OCI-LY1 (cell line): Measurements from ENCODE around the gene CALCOCO1.

ENCODE experiments used
- H2AFZ ChIP-seq: fragments of 200-600 bp; sonication (generic), shearing (Covaris generic); 2 replicates; pipeline ENCODE4 v1.6.0; 2014; ENCODE audit warnings: antibody characterized with exemption, mild to moderate bottlenecking, low read length
- H3F3A ChIP-seq: fragments of 200-600 bp; sonication (generic), shearing (Covaris generic); 2 replicates; pipeline ENCODE4 v1.6.0; 2014; ENCODE audit warnings: mild to moderate bottlenecking, antibody characterized with exemption, low read length, moderate library complexity; ENCODE audit not compliant: insufficient read depth
- H3K27ac ChIP-seq: fragments of 200-600 bp; sonication (generic); 2 replicates; pipeline ENCODE4 v1.5.1; 2014; ENCODE audit warnings: low read length, mixed run types, mild to moderate bottlenecking, low read depth; ENCODE audit not compliant: poor library complexity, severe bottlenecking
- H3K27me3 ChIP-seq: fragments of 200-600 bp; sonication (generic); 2 replicates; pipeline ENCODE4 v1.6.0; 2014; ENCODE audit warnings: antibody characterized with exemption, mild to moderate bottlenecking, low read length, moderate library complexity; ENCODE audit not compliant: insufficient read depth
- H3K36me3 ChIP-seq: fragments of 200-600 bp; sonication (generic); 2 replicates; pipeline ENCODE4 v1.6.1; 2014; ENCODE audit warnings: mild to moderate bottlenecking, antibody characterized with exemption, low read length, moderate library complexity, mixed read lengths; ENCODE audit not compliant: insufficient read depth
- H3K4me1 ChIP-seq: fragments of 200-600 bp; sonication (generic); 2 replicates; pipeline ENCODE4 v1.5.1; 2014; ENCODE audit warnings: mild to moderate bottlenecking, low read length, moderate library complexity; ENCODE audit not compliant: insufficient read depth, severe bottlenecking
- H3K4me2 ChIP-seq: fragments of 200-600 bp; sonication (generic), shearing (Covaris generic); 2 replicates; pipeline ENCODE4 v1.6.1; 2014; ENCODE audit warnings: low read length
- H3K4me3 ChIP-seq: fragments of 200-600 bp; sonication (generic); 2 replicates; pipeline ENCODE4 v1.5.1; 2014; ENCODE audit warnings: low read length, low read depth, mild to moderate bottlenecking, mixed read lengths; ENCODE audit not compliant: poor library complexity, severe bottlenecking
- H3K79me2 ChIP-seq: fragments of 200-600 bp; shearing (Covaris generic); 2 replicates; pipeline ENCODE4 v1.6.1; 2016; ENCODE audit warnings: mixed run types, low read length, mixed read lengths; ENCODE audit not compliant: insufficient read depth
- H3K9ac ChIP-seq: fragments of 200-600 bp; sonication (generic), shearing (Covaris generic); 2 replicates; pipeline ENCODE4 v1.6.1; 2014; ENCODE audit warnings: mild to moderate bottlenecking, low read length, mixed read lengths
- H3K9me2 ChIP-seq: fragments of 200-600 bp; sonication (generic), shearing (Covaris generic); 2 replicates; pipeline ENCODE4 v1.6.1; 2014; ENCODE audit warnings: low read depth, mild to moderate bottlenecking, low read length, mixed read lengths
- H3K9me3 ChIP-seq: fragments of 200-600 bp; shearing (Covaris generic); 2 replicates; pipeline ENCODE4 v1.6.1; 2014; ENCODE audit warnings: low read length, mixed read lengths
- H4K20me1 ChIP-seq: fragments of 200-600 bp; sonication (generic), shearing (Covaris generic); 2 replicates; pipeline ENCODE4 v1.6.0; 2016; ENCODE audit warnings: mild to moderate bottlenecking, low read length; ENCODE audit not compliant: insufficient read depth
- CTCF ChIP-seq: fragments of 200-600 bp; sonication (generic), shearing (Covaris generic); IDR thresholded peaks from 2 replicates; pipeline ENCODE4 v1.5.1; 2017; ENCODE audit warnings: mild to moderate bottlenecking, antibody characterized with exemption, low read length, moderate library complexity, mixed read lengths
- EZH2 ChIP-seq: fragments of 200-600 bp; sonication (generic), shearing (Covaris generic); IDR thresholded peaks from 2 replicates; pipeline ENCODE4 v1.8.0; 2017; ENCODE audit warnings: borderline replicate concordance, mixed run types, mild to moderate bottlenecking, antibody characterized with exemption, low read length, moderate library complexity, mixed read lengths

CALCOCO1 gene

GRCh38 chr12:53677016-53677799 is 50.0 kb downstream of the CALCOCO1 start:
- Histone ChIP-seq H3K9me3 (no peaks in the 10 kb centered on the region), H2AFZ (peak overlapping the region; percentile 69), H3K4me2 (peak overlapping the region; percentile 90), H3K9me2 (no peaks in the 10 kb centered on the region), H3F3A (no peaks in the 10 kb centered on the region), H3K27me3 (no peaks in the 10 kb centered on the region), H3K27ac (no peak overlapping the region), H3K4me1 (peaks cover 27% of the 10 kb centered on the region), H3K4me3 (peak overlapping the region; percentile 75), H3K9ac (peak overlapping the region; percentile 65), H4K20me1 (no peaks in the 10 kb centered on the region), H3K36me3 (peaks cover 25% of the 10 kb centered on the region), H3K79me2 (peaks cover 19% of the 10 kb centered on the region)
- TF ChIP-seq CTCF, result no peak
- TF ChIP-seq EZH2, result no peak

- Histone ChIP-seq H3K27ac (no peak overlapping the region), H3K4me3 (peak overlapping the region; percentile 75), H2AFZ (peak overlapping the region; percentile 56), H3K9me3 (no peaks in the 10 kb centered on the region), H3K79me2 (peaks cover 19% of the 10 kb centered on the region), H3K9ac (peak overlapping the region; percentile 65), H3K9me2 (no peaks in the 10 kb centered on the region), H4K20me1 (no peaks in the 10 kb centered on the region), H3K4me1 (peaks cover 27% of the 10 kb centered on the region), H3K36me3 (peaks cover 30% of the 10 kb centered on the region), H3K4me2 (peak overlapping the region; percentile 90), H3F3A (no peaks in the 10 kb centered on the region), H3K27me3 (no peaks in the 10 kb centered on the region)
- TF ChIP-seq CTCF (no peak), EZH2 (no peak)
Observed at GRCh38 chr12:53676656-53677015, 50.6 kb downstream of the CALCOCO1 start.

GRCh38 chr12:53675701-53676607 is 51.3 kb downstream of the CALCOCO1 start, which contains the start of gene ATP5MC2:
TSS of gene ATP5MC2 (minus strand) at chr12:53676083. CDS start at chr12:53672614, 3,469 bp downstream.
- H3K27ac ChIP-seq, result peak within 1 kb of the TSS; percentile 57
- H3K27me3 ChIP-seq, result no peaks in the 10 kb centered on the region
- TF ChIP-seq EZH2 (no peak), CTCF (peak; percentile 100)
- peak within 1 kb of the TSS; percentile 82 for H3K9ac ChIP-seq
- H3K4me1 ChIP-seq, result peaks cover 27% of the 10 kb centered on the region
- H3F3A ChIP-seq, result no peaks in the 10 kb centered on the region
- H4K20me1 ChIP-seq, result no peaks in the 10 kb centered on the region
- H3K36me3 ChIP-seq, result peaks cover 36% of the 10 kb centered on the region
- H3K4me2 ChIP-seq, result peak within 1 kb of the TSS; percentile 90
- H3K4me3 ChIP-seq, result peak within 1 kb of the TSS; percentile 75
- no peaks in the 10 kb centered on the region for H3K9me2 ChIP-seq
- H2AFZ ChIP-seq, result peak within 1 kb of the TSS; percentile 56
- H3K79me2 ChIP-seq, result peaks cover 19% of the 10 kb centered on the region
- H3K9me3 ChIP-seq, result no peaks in the 10 kb centered on the region
